Measurements from ENCODE around the gene MYH10.

Gene MYH10

DNA sequence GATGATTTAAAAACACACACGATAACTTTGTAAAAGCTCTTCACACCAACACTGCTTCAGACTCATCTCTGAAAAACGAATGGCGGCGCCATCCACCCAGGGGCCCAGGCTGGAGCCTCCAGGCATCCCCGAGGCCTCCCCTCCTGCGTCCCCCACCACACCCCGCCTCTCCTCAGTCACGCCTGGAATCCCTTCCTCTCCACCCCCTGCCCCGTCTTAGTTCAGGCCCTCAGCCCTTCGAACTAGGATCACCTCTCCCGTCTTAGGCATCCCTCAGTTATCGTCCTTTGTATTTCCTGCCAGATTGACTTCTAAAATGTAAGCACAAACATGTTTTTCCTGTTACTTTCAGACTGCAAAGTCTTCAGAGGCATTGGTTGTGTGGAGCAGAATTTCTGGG is 136.5 kb downstream of the MYH10 start:
- Histone ChIP-seq H3K4me3 (no peak overlapping the region), H3K27ac (peak overlapping the region in 1 of 2 donors; percentile 4)
- TF ChIP-seq, protein P1, sequence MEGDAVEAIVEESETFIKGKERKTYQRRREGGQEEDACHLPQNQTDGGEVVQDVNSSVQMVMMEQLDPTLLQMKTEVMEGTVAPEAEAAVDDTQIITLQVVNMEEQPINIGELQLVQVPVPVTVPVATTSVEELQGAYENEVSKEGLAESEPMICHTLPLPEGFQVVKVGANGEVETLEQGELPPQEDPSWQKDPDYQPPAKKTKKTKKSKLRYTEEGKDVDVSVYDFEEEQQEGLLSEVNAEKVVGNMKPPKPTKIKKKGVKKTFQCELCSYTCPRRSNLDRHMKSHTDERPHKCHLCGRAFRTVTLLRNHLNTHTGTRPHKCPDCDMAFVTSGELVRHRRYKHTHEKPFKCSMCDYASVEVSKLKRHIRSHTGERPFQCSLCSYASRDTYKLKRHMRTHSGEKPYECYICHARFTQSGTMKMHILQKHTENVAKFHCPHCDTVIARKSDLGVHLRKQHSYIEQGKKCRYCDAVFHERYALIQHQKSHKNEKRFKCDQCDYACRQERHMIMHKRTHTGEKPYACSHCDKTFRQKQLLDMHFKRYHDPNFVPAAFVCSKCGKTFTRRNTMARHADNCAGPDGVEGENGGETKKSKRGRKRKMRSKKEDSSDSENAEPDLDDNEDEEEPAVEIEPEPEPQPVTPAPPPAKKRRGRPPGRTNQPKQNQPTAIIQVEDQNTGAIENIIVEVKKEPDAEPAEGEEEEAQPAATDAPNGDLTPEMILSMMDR (IDR thresholded peaks at IDR 0.05): no peak
- no peak for DNase-seq (ENCODE audit: low spot score)

DNA sequence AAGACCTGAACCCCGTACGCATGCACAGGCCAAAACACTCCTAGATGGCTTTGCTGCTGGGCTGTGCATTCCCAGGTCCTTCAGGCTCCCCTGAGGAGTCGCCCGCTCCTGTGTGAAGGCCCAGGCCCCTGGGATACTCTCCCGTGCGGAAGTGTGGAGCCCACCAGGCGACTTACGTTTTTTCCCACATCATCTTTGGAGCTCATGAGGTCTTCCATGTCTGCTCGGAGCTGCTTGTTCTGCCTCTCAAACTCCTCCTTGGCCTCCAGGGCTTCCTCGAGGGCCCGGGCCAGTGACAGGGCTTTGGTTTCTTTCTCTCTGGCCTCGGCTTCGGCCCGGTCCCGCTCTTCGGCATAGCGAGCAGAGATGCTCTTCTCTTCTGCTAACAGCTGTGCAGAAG is 138.4 kb downstream of the MYH10 start:
- TF ChIP-seq, protein P1 (IDR thresholded peaks at IDR 0.05): no peak
- no peak overlapping the region for H3K4me3 ChIP-seq
- H3K27ac ChIP-seq: no peak overlapping the region
- DNase-seq (ENCODE audit: low spot score): no peak

- no peak for DNase-seq (ENCODE audit: low spot score)
- Histone ChIP-seq H3K4me3 (no peak overlapping the region), H3K27ac (peak overlapping the region in 1 of 2 donors; percentile 49)
- TF ChIP-seq, protein P1 (IDR thresholded peaks at IDR 0.05): no peak
Measured at GRCh38 chr17:8490256-8491023, 140.1 kb downstream of the MYH10 start.

DNA sequence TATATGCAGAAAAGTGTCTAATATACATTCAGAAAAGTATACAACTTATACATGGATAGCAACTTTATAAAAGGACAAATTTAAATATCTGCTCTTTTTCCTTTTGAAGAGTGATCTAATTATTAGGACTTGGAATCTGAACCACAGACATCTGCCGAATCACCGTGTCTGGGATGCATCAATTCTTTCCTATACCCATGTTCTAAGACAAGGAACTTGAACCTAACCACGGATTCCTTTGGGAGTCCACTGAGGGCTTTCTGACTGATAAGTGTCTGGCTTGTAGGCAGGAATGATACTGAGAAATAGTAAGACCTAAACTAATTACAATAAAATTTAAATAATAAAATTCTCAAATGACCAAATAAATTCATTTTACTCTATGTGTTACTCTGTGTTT is 140.7 kb downstream of the MYH10 start:
- no peak for DNase-seq (ENCODE audit: low spot score)
- Histone ChIP-seq H3K27ac (no peak overlapping the region), H3K4me3 (no peak overlapping the region)
- TF ChIP-seq, protein P1 (IDR thresholded peaks at IDR 0.05): no peak

DNA sequence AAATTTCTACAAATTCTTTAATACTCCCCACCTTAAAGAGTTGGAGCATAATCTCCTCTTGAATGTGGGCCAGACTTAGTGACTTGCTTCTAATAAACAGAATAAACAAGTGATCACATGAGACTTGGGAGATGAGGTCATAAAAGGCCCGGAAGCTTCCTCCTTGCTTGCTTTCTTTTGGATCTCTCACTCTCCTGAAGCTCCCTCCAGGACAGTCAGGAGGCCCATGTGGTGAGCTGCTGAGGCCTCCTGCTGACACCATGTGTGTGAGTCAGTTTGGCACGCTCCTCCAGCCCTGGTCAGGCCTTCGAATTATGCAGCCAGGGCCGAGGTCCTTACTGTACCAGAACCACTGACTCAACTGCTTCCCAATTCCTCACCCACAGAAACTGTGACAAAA is 141.6 kb downstream of the MYH10 start:
- DNase-seq (ENCODE audit: low spot score): no peak
- peak overlapping the region in 1 of 2 donors; percentile 56 for H3K27ac ChIP-seq

GRCh38 chr17:8488491-8488890 is 142.0 kb downstream of the MYH10 start:
- Histone ChIP-seq H3K4me3 (no peak overlapping the region), H3K27ac (peak overlapping the region in 1 of 2 donors; percentile 56)
- no peak for DNase-seq (ENCODE audit: low spot score)
- TF ChIP-seq, protein P1 (IDR thresholded peaks at IDR 0.05): no peak

More for the DNA sequence above, 141.6 kb downstream of the MYH10 start:
- TF ChIP-seq, protein P1 (IDR thresholded peaks at IDR 0.05): no peak
- no peak overlapping the region for H3K4me3 ChIP-seq

DNA sequence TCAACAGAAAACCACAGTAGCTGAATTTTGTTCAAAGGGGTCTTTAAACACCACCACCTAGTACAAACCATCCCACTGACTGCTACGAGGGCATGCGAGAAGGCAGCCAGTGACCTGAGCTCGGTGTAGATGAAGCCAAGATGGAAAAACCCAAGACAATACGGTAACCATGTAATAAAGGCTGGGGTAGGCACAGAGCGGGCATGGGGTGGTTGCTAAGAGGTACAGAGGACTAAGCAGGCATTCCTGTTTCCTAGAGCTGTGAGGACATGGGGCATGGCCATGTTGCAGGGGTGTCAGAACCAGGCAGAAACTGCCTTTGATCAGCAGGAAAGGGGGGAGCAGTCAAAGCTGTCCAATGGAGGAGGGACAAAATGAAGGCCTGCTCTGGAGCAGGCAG is 142.8 kb downstream of the MYH10 start:
- no peak for DNase-seq (ENCODE audit: low spot score)
- Histone ChIP-seq H3K4me3 (no peak overlapping the region), H3K27ac (peak overlapping the region in 1 of 2 donors; percentile 56)
- TF ChIP-seq, protein P1 (IDR thresholded peaks at IDR 0.05): no peak
